CD4-positive, alpha-beta T cell (primary cell): ENCODE measurements around the gene UBE3B. TPM values are rescaled to one million over a fixed set of nuclear protein-coding genes. Genes with fewer than 3 reads are reported as not detected.
"Not testable (repeated sequence)": the region's sequence is repeated elsewhere in the genome, so short reads cannot be mapped to it uniquely, and the experiment has no call there.

ENCODE experiments used
- ATAC-seq: fragments of 200-7000 bp; cut with Tn5 transposase; one replicate; pipeline ENCODE4 v1.10.0; 2022; ENCODE audit warnings: mild to moderate bottlenecking; ENCODE audit not compliant: poor library complexity
- CTCF ChIA-PET: fragments of 350-600 bp; sonication (Branson Sonifier 250); formaldehyde crosslinking; loops from one replicate; lab custom pipeline; 2021; ENCODE audit warnings: antibody characterized with exemption, inconsistent platforms; lab: Charles Lee
- POLR2A ChIA-PET: fragments of 350-600 bp; sonication (Branson Sonifier 250); formaldehyde crosslinking; loops from one replicate; lab custom pipeline; 2021; ENCODE audit warnings: antibody characterized with exemption, inconsistent platforms; lab: Charles Lee
- DNase-seq, 14 experiments: peaks; one replicate each; pipeline ENCODE4 v3.0.0-alpha.2; 2013 to 2020; ENCODE audit warnings: mixed read lengths in 2 of 14
- H3K27ac ChIP-seq, 2 donors: one replicate each; pipeline versions ENCODE4 v1.5.1 to v1.7.0; 2013; ENCODE audit warnings: low read length in 2 of 2, low read depth in 1 of 2, mild to moderate bottlenecking in 1 of 2
- H3K27me3 ChIP-seq, 2 experiments: 1 replicate in 1 of 2; 2 replicates in 1 of 2; pipeline versions ENCODE4 v1.6.1 to v1.7.0; 2013; ENCODE audit warnings: low read length in 2 of 2, control low read depth in 1 of 2, mild to moderate bottlenecking in 1 of 2, moderate library complexity in 1 of 2; ENCODE audit not compliant: insufficient read depth in 2 of 2, control insufficient read depth in 1 of 2
- H3K36me3 ChIP-seq: one replicate; pipeline ENCODE4 v1.6.1; 2013; ENCODE audit warnings: low read length, control low read depth; ENCODE audit not compliant: insufficient read depth
- H3K4me1 ChIP-seq: one replicate; pipeline ENCODE4 v1.6.1; 2013; ENCODE audit warnings: low read length, control low read depth; ENCODE audit not compliant: insufficient read depth
- H3K4me3 ChIP-seq: one replicate; pipeline ENCODE4 v1.5.1; 2013; ENCODE audit warnings: mild to moderate bottlenecking, low read length, moderate library complexity
- H3K9me3 ChIP-seq, 2 experiments: 1 replicate in 1 of 2; 2 replicates in 1 of 2; pipeline versions ENCODE4 v1.6.1 to v1.7.0; 2013; ENCODE audit warnings: low read length in 2 of 2, mild to moderate bottlenecking in 2 of 2, control low read depth in 1 of 2, moderate library complexity in 1 of 2; ENCODE audit not compliant: control insufficient read depth in 1 of 2, insufficient read depth in 1 of 2
- H3K27ac Mint-ChIP-seq: one replicate; pipeline ENCODE4 v1.8.0; 2020; ENCODE audit warnings: mixed read lengths
- H3K27me3 Mint-ChIP-seq: one replicate; pipeline ENCODE4 v1.8.0; 2021; ENCODE audit warnings: mixed read lengths
- H3K36me3 Mint-ChIP-seq: one replicate; pipeline ENCODE4 v1.8.0; 2021; ENCODE audit warnings: low read depth, mixed read lengths
- H3K4me1 Mint-ChIP-seq: one replicate; pipeline ENCODE4 v1.8.0; 2021; ENCODE audit warnings: low read depth, mixed read lengths
- H3K4me3 Mint-ChIP-seq: one replicate; pipeline ENCODE4 v1.8.0; 2020; ENCODE audit warnings: mild to moderate bottlenecking, mixed read lengths
- H3K9me3 Mint-ChIP-seq: one replicate; pipeline ENCODE4 v1.8.0; 2020; ENCODE audit warnings: mixed read lengths
- intact Hi-C, 2 experiments: fragments of 100-400 bp; cut with DNase I in 1 of 2; cut with micrococcal nuclease in 1 of 2; formaldehyde crosslinking; loops; one replicate each; pipeline versions ENCODE4 v1.15.1 to v1.9.0; 2023 to 2025; cut with DNase I, micrococcal nuclease
- total RNA-seq, 174 experiments: library from RNA in 2 of 174; stranded (reverse) in 2 of 174; gene quantifications; one replicate each; pipeline ENCODE4 v1.2.3 and lab custom pipeline; 2021 to 2026
- TF ChIP-seq, protein P1 (sequence below): fragments of 200-600 bp; IDR thresholded peaks from one replicate; pipeline ENCODE4 v1.8.0; 2022; ENCODE audit warnings: antibody characterized with exemption, mild to moderate bottlenecking

UBE3B gene
- total RNA-seq, 2 experiments from 2014 or later, result 17.2 to 19.9 TPM

DNA sequence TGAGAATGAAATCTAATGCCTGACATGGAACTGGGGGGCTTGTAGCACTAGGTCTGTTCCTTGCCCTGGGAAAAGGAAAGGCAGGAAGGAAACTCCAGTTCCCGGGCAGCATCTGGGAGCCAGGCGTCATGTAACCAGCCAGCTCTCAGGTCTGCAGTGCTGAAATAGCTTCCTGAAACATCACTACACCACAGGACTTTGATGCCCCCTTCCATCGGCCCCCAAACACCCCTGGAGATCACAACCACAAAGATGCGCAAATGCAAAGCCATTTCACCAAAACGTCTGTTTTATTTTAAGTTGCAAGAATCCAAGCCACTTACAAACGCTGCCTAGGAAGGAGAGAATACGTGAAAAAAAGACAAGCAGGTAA is 41.3 kb upstream of the UBE3B start:
- Histone ChIP-seq H3K27me3 (no peaks in the 10 kb centered on the region), H3K27ac (no peak overlapping the region), H3K9me3 (no peaks in the 10 kb centered on the region), H3K4me1 (peaks cover 7% of the 10 kb centered on the region), H3K4me3 (no peak overlapping the region), H3K36me3 (no peaks in the 10 kb centered on the region)
- no peaks in the 10 kb centered on the region for H3K27me3 Mint-ChIP-seq
- H3K9me3 Mint-ChIP-seq, result no peaks in the 10 kb centered on the region
- H3K27ac Mint-ChIP-seq, result no peak overlapping the region
- no peak for ATAC-seq
- ChIA-PET POLR2A (interaction anchor here (1.5 kb wide), 1 partner anchor 41 kb away, joined by 4 read pairs; the partner anchor contains the start of genes KCTD10 and UBE3B), CTCF (no interaction called here)
- intact Hi-C loops, result no loop called here
- DNase-seq, result no peak
- H3K4me1 Mint-ChIP-seq, result peaks cover 11% of the 10 kb centered on the region
- TF ChIP-seq, protein P1, sequence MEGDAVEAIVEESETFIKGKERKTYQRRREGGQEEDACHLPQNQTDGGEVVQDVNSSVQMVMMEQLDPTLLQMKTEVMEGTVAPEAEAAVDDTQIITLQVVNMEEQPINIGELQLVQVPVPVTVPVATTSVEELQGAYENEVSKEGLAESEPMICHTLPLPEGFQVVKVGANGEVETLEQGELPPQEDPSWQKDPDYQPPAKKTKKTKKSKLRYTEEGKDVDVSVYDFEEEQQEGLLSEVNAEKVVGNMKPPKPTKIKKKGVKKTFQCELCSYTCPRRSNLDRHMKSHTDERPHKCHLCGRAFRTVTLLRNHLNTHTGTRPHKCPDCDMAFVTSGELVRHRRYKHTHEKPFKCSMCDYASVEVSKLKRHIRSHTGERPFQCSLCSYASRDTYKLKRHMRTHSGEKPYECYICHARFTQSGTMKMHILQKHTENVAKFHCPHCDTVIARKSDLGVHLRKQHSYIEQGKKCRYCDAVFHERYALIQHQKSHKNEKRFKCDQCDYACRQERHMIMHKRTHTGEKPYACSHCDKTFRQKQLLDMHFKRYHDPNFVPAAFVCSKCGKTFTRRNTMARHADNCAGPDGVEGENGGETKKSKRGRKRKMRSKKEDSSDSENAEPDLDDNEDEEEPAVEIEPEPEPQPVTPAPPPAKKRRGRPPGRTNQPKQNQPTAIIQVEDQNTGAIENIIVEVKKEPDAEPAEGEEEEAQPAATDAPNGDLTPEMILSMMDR, result no peak
- no peaks in the 10 kb centered on the region for H3K36me3 Mint-ChIP-seq
- H3K4me3 Mint-ChIP-seq, result no peak overlapping the region

DNA sequence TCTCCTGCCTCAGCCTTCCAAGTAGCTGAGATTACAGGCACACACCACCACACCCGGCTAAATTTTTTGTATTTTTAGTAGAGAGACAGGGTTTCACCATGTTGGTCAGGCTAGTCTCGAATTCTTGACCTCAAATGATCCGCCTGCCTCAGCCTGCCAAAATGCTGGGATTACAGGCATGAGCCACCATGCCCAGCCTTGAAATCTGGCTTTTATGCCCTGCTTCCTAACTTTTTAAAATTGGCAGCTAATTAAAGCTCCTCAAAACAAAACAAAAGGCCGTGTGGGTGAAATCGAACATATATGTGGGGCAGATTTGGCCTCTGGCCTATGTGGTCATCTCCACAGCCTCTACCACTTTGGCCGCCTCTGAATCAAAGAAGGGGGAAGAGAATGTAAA is 38.3 kb upstream of the UBE3B start:
- Histone ChIP-seq H3K4me3 (no peak overlapping the region), H3K36me3 (no peaks in the 10 kb centered on the region), H3K27me3 (no peaks in the 10 kb centered on the region), H3K27ac (no peak overlapping the region), H3K4me1 (no peaks in the 10 kb centered on the region), H3K9me3 (no peaks in the 10 kb centered on the region)
- intact Hi-C loops, result no loop called here
- no peaks in the 10 kb centered on the region for H3K9me3 Mint-ChIP-seq
- H3K4me3 Mint-ChIP-seq, result no peak overlapping the region
- H3K27ac Mint-ChIP-seq, result no peak overlapping the region
- DNase-seq (no peak), ATAC-seq (no peak)
- TF ChIP-seq, protein P1, result no peak
- ChIA-PET CTCF (interaction anchor here (2.0 kb wide), 1 partner anchor 11 kb away, joined by 5 read pairs; no protein-coding TSS in a partner anchor), POLR2A (no interaction called here)
- peaks cover 1% of the 10 kb centered on the region for H3K36me3 Mint-ChIP-seq
- H3K27me3 Mint-ChIP-seq, result no peaks in the 10 kb centered on the region
- no peaks in the 10 kb centered on the region for H3K4me1 Mint-ChIP-seq

DNA sequence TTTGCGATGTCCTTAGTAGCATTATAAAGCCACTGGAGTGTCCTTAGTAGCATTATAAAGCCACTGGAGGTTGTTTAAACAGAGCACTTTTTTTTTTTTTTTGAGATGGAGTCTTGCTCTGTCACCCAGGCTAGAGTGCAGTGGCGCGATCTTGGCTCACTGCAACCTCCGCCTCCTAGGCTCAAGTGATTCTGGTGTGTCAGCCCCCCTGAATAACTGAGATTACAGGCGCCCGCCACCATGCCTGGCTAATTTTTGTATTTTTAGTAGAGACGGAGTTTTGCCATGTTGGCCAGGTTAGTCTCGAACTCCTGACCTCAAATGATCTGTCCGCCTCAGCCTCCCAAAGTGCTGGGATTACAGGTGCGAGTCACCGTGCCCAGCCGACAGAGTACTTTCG is 37.5 kb upstream of the UBE3B start:
- H3K9me3 Mint-ChIP-seq, DNase-seq, H3K36me3 Mint-ChIP-seq, H3K36me3 ChIP-seq, H3K27me3 ChIP-seq, H3K27me3 Mint-ChIP-seq, H3K27ac Mint-ChIP-seq, H3K9me3 ChIP-seq, H3K4me3 Mint-ChIP-seq, POLR2A ChIA-PET, intact Hi-C loops, H3K27ac ChIP-seq, H3K4me3 ChIP-seq, H3K4me1 Mint-ChIP-seq, H3K4me1 ChIP-seq, ATAC-seq: not testable (repeated sequence)
- CTCF ChIA-PET, result interaction anchor here (2.0 kb wide), 1 partner anchor 12 kb away, joined by 5 read pairs; no protein-coding TSS in a partner anchor

DNA sequence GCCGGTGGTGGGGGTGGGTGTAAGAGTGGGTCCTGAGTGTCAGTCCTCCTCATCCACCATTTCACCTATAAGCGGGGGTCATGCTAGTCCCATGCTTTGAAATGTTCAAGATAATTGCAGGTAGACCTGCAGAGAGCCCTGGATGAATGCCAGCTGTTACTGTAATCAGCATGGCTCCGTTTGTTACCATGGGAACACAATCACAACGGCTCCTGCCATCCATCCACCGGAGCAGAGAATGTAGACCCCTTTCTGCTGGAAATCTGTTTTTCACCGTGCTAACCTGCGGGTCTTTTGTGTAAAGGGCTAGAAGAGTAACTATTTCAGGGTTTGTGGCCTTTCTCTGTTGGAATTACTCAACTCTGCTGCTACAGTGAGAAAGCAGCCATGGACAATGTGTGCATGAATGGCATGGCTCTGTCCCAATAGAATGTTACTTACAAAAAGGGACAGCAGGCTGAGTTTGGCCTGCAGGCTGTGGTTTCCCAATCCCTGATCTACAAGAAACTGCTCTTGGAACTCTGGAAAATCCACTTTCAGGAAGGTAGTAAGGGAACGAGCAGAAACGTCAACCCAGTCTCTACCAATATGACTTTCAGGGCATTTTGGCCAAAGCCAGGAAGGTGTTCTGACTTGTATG is 36.5 kb upstream of the UBE3B start:
- Histone ChIP-seq H3K4me1 (no peaks in the 10 kb centered on the region), H3K27ac (no peak overlapping the region), H3K27me3 (no peaks in the 10 kb centered on the region), H3K36me3 (no peaks in the 10 kb centered on the region), H3K4me3 (no peak overlapping the region), H3K9me3 (no peaks in the 10 kb centered on the region)
- Mint-ChIP-seq H3K27ac (no peak overlapping the region), H3K4me1 (no peaks in the 10 kb centered on the region), H3K4me3 (no peak overlapping the region), H3K27me3 (no peaks in the 10 kb centered on the region), H3K36me3 (peaks cover 19% of the 10 kb centered on the region), H3K9me3 (no peaks in the 10 kb centered on the region)
- intact Hi-C loops, result no loop called here
- CTCF ChIA-PET, result interaction anchor here (2.0 kb wide), 1 partner anchor 13 kb away, joined by 5 read pairs; no protein-coding TSS in a partner anchor
- no peak for ATAC-seq
- TF ChIP-seq, protein P1, result no peak
- DNase-seq, result no peak
- POLR2A ChIA-PET, result no interaction called here
